Measurements from ENCODE around the gene RABEP1.

RABEP1 gene

GRCh38 chr17:5362162-5362811 is 80.2 kb downstream of the RABEP1 start:
- H3K27ac ChIP-seq, result no peak overlapping the region
- no peak overlapping the region for H3K9ac ChIP-seq (ENCODE audit: insufficient read length)
- no peak for TF ChIP-seq POLR2AphosphoS5 (IDR thresholded peaks at IDR 0.05; ENCODE audit: borderline replicate concordance, low read depth, low read length)
- no peak for TF ChIP-seq EZH2 (IDR thresholded peaks at IDR 0.05)
- no peak for TF ChIP-seq FOXP2 (optimal IDR thresholded peaks at IDR 0.05; ENCODE audit: control extremely low read depth, extremely low read length, insufficient read depth)
- H3K36me3 ChIP-seq (ENCODE audit: insufficient read depth, low read length), result peaks cover 50% of the 10 kb centered on the region
- no peak overlapping the region for H3K4me3 ChIP-seq
- no peaks in the 10 kb centered on the region for H3K9me3 ChIP-seq (ENCODE audit: low read depth, low read length)
- no peak for DNase-seq (ENCODE audit: low read depth, low spot score)

DNA sequence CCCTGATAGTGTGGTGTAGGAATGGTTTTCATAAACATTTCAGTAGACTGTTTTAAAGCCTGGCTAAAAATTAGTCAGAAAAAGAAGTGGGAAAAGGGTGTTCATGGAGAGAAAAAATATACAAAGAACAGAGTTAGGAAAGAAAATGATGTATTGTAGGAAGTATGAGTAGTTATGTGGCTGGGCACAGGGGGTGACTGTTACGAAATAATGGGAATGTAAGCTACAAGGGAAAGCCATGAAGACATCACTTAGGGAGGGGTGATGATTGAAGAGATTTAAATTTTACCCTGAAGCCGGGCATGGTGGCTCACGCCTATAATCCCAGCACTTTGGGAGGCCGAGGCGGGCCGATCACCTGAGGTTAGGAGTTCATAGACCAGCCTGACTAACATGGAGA is 82.1 kb downstream of the RABEP1 start:
- Histone ChIP-seq H3K9me3 (ENCODE audit: low read depth, low read length) (no peaks in the 10 kb centered on the region), H3K4me3 (no peak overlapping the region), H3K36me3 (ENCODE audit: insufficient read depth, low read length) (peaks cover 49% of the 10 kb centered on the region), H3K9ac (ENCODE audit: insufficient read length) (no peak overlapping the region), H3K27ac (no peak overlapping the region)
- DNase-seq (ENCODE audit: low read depth, low spot score), result no peak
- TF ChIP-seq FOXP2 (optimal IDR thresholded peaks at IDR 0.05; ENCODE audit: control extremely low read depth, extremely low read length, insufficient read depth), result no peak
- TF ChIP-seq EZH2 (IDR thresholded peaks at IDR 0.05), result no peak
- no peak for TF ChIP-seq POLR2AphosphoS5 (IDR thresholded peaks at IDR 0.05; ENCODE audit: borderline replicate concordance, low read depth, low read length)

- H3K9ac ChIP-seq (ENCODE audit: insufficient read length), result no peak overlapping the region
Observed at GRCh38 chr17:5364696-5365095, 82.6 kb downstream of the RABEP1 start.

GRCh38 chr17:5365831-5366230 is 83.7 kb downstream of the RABEP1 start:
- Histone ChIP-seq H3K4me3 (no peak overlapping the region), H3K9ac (ENCODE audit: insufficient read length) (no peak overlapping the region), H3K36me3 (ENCODE audit: insufficient read depth, low read length) (peaks cover 47% of the 10 kb centered on the region), H3K27ac (no peak overlapping the region), H3K9me3 (ENCODE audit: low read depth, low read length) (no peaks in the 10 kb centered on the region)
- no peak for DNase-seq (ENCODE audit: low read depth, low spot score)
- no peak for TF ChIP-seq FOXP2 (optimal IDR thresholded peaks at IDR 0.05; ENCODE audit: control extremely low read depth, extremely low read length, insufficient read depth)
- no peak for TF ChIP-seq EZH2 (IDR thresholded peaks at IDR 0.05)

More at GRCh38 chr17:5364696-5365095, 82.6 kb downstream of the RABEP1 start:
- no peaks in the 10 kb centered on the region for H3K9me3 ChIP-seq (ENCODE audit: low read depth, low read length)
- no peak for DNase-seq (ENCODE audit: low read depth, low spot score)
- peaks cover 44% of the 10 kb centered on the region for H3K36me3 ChIP-seq (ENCODE audit: insufficient read depth, low read length)
- no peak overlapping the region; the same call in 1 of the 2 replicates for H3K27ac ChIP-seq
- H3K4me3 ChIP-seq, result no peak overlapping the region
- TF ChIP-seq FOXP2 (optimal IDR thresholded peaks at IDR 0.05; ENCODE audit: control extremely low read depth, extremely low read length, insufficient read depth) (no peak), POLR2AphosphoS5 (IDR thresholded peaks at IDR 0.05; ENCODE audit: borderline replicate concordance, low read depth, low read length) (no peak), EZH2 (IDR thresholded peaks at IDR 0.05) (no peak)

- H3K9ac ChIP-seq (ENCODE audit: insufficient read length), result no peak overlapping the region
- DNase-seq (ENCODE audit: low read depth, low spot score), result no peak
- H3K36me3 ChIP-seq (ENCODE audit: insufficient read depth, low read length), result peaks cover 51% of the 10 kb centered on the region
- TF ChIP-seq FOXP2 (optimal IDR thresholded peaks at IDR 0.05; ENCODE audit: control extremely low read depth, extremely low read length, insufficient read depth), result no peak
- TF ChIP-seq POLR2AphosphoS5 (IDR thresholded peaks at IDR 0.05; ENCODE audit: borderline replicate concordance, low read depth, low read length), result no peak
- no peak for TF ChIP-seq EZH2 (IDR thresholded peaks at IDR 0.05)
- no peaks in the 10 kb centered on the region for H3K9me3 ChIP-seq (ENCODE audit: low read depth, low read length)
- H3K27ac ChIP-seq, result no peak overlapping the region
- H3K4me3 ChIP-seq, result no peak overlapping the region
Observed at GRCh38 chr17:5370411-5370810, 88.3 kb downstream of the RABEP1 start.

- no peak for DNase-seq (ENCODE audit: low read depth, low spot score)
- TF ChIP-seq FOXP2 (optimal IDR thresholded peaks at IDR 0.05; ENCODE audit: control extremely low read depth, extremely low read length, insufficient read depth), result no peak
- TF ChIP-seq POLR2AphosphoS5 (IDR thresholded peaks at IDR 0.05; ENCODE audit: borderline replicate concordance, low read depth, low read length), result no peak
- H3K9ac ChIP-seq (ENCODE audit: insufficient read length), result no peak overlapping the region
- H3K27ac ChIP-seq, result no peak overlapping the region
- H3K36me3 ChIP-seq (ENCODE audit: insufficient read depth, low read length), result peaks cover 59% of the 10 kb centered on the region
- no peaks in the 10 kb centered on the region for H3K9me3 ChIP-seq (ENCODE audit: low read depth, low read length)
- no peak overlapping the region for H3K4me3 ChIP-seq
Observed at GRCh38 chr17:5373112-5373511, 91.0 kb downstream of the RABEP1 start.

- Histone ChIP-seq H3K4me3 (no peak overlapping the region), H3K9ac (ENCODE audit: insufficient read length) (no peak overlapping the region), H3K27ac (no peak overlapping the region), H3K9me3 (ENCODE audit: low read depth, low read length) (no peaks in the 10 kb centered on the region), H3K36me3 (ENCODE audit: insufficient read depth, low read length) (peaks cover 82% of the 10 kb centered on the region)
- DNase-seq (ENCODE audit: low read depth, low spot score), result no peak
- no peak for TF ChIP-seq EZH2 (IDR thresholded peaks at IDR 0.05)
- TF ChIP-seq POLR2AphosphoS5 (IDR thresholded peaks at IDR 0.05; ENCODE audit: borderline replicate concordance, low read depth, low read length), result no peak
- TF ChIP-seq FOXP2 (optimal IDR thresholded peaks at IDR 0.05; ENCODE audit: control extremely low read depth, extremely low read length, insufficient read depth), result no peak
Observed at GRCh38 chr17:5378566-5379207, 96.6 kb downstream of the RABEP1 start.

- TF ChIP-seq EZH2 (IDR thresholded peaks at IDR 0.05) (no peak), POLR2AphosphoS5 (IDR thresholded peaks at IDR 0.05; ENCODE audit: borderline replicate concordance, low read depth, low read length) (no peak), FOXP2 (optimal IDR thresholded peaks at IDR 0.05; ENCODE audit: control extremely low read depth, extremely low read length, insufficient read depth) (no peak)
- DNase-seq (ENCODE audit: low read depth, low spot score), result no peak
- Histone ChIP-seq H3K9ac (ENCODE audit: insufficient read length) (no peak overlapping the region), H3K36me3 (ENCODE audit: insufficient read depth, low read length) (peaks cover 85% of the 10 kb centered on the region), H3K9me3 (ENCODE audit: low read depth, low read length) (no peaks in the 10 kb centered on the region), H3K27ac (peak overlapping the region; percentile 74), H3K4me3 (no peak overlapping the region)
Observed at GRCh38 chr17:5379351-5380107, 97.4 kb downstream of the RABEP1 start.
